ENCODE data around the gene DRP2. TPM values are rescaled to one million over a fixed set of nuclear protein-coding genes. Genes with fewer than 3 reads are reported as not detected.

The DRP2 gene
- total and polyA plus RNA-seq, 2 donors (not counting 1 experiment from before 2014, with no cell fraction given): 0.50 to 0.59 TPM

- H3K9me3 ChIP-seq (ENCODE audit: control insufficient read depth, insufficient read depth, low read depth, low read length): no peaks in the 10 kb centered on the region
- H3K4me2 ChIP-seq (ENCODE audit: extremely low read depth, insufficient read depth, low read length): no peak overlapping the region
- H4K20me1 ChIP-seq (ENCODE audit: control insufficient read depth, extremely low read depth, insufficient read depth, low read length): no peaks in the 10 kb centered on the region
- no peak overlapping the region for H2AFZ ChIP-seq (ENCODE audit: low read length)
- H3K27me3 ChIP-seq (ENCODE audit: control insufficient read depth, insufficient read depth, low read length): no peaks in the 10 kb centered on the region
- H3K27ac ChIP-seq (ENCODE audit: insufficient read depth, low read length): no peak overlapping the region
- H3K79me2 ChIP-seq (ENCODE audit: control insufficient read depth, insufficient read depth, low read length): no peaks in the 10 kb centered on the region
- DNase-seq (ENCODE audit: low read depth in 2 of 2): no peak
- H3K4me3 ChIP-seq (replicated peaks in 1 of 4; ENCODE audit: control extremely low read depth in 1 of 4, insufficient read depth in 1 of 4, low read depth in 3 of 4, low read length in 4 of 4): no peak overlapping the region
- no peaks in the 10 kb centered on the region for H3K4me1 ChIP-seq (ENCODE audit: control insufficient read depth, extremely low read depth, insufficient read depth, low read length)
- TF ChIP-seq CTCF (conservative IDR thresholded peaks at IDR 0.05 in 1 of 2, IDR thresholded peaks at IDR 0.05 in 1 of 2; ENCODE audit: low read depth in 1 of 2, low read length in 2 of 2): no peak
- no peak for TF ChIP-seq EZH2 (IDR thresholded peaks at IDR 0.05; ENCODE audit: low read length, missing control alignments)
- H3K9ac ChIP-seq (ENCODE audit: insufficient read depth, low read length): no peak overlapping the region
- H3K36me3 ChIP-seq (ENCODE audit: control insufficient read depth, insufficient read depth, low read length): no peaks in the 10 kb centered on the region
These were observed 84.2 kb downstream of the DRP2 start for GRCh38 chrX:101303790-101304189.

Other genes with a start within 250 kb of the DRP2 start
- gene TRMT2B, start 167.7 kb upstream of the DRP2 start, total RNA-seq: 10.3 and 14.2 TPM in 2 replicates
- 6.9 and 11.1 TPM in 2 replicates for gene TRMT2B, start 167.7 kb upstream of the DRP2 start, polyA plus RNA-seq
- 11.6 and 28.6 TPM in 2 replicates for gene TMEM35A, start 140.9 kb upstream of the DRP2 start, total RNA-seq
- 25.8 and 46.0 TPM in 2 replicates for gene TMEM35A, start 140.9 kb upstream of the DRP2 start, polyA plus RNA-seq
- gene CENPI, start 121.6 kb upstream of the DRP2 start, total RNA-seq: 4.9 and 11.2 TPM in 2 replicates
- gene CENPI, start 121.6 kb upstream of the DRP2 start, polyA plus RNA-seq: 4.3 and 13.0 TPM in 2 replicates
- 0.33 and 0.51 TPM in 2 replicates for gene TAF7L, start 71.5 kb downstream of the DRP2 start, total RNA-seq
- 0.27 and 0.66 TPM in 2 replicates for gene TAF7L, start 71.5 kb downstream of the DRP2 start, polyA plus RNA-seq
- 3.0 and 3.1 TPM in 2 replicates for gene TIMM8A, start 129.0 kb downstream of the DRP2 start, total RNA-seq
- gene TIMM8A, start 129.0 kb downstream of the DRP2 start, polyA plus RNA-seq: 7.7 and 12.0 TPM in 2 replicates
- not detected in 2 replicates for gene BTK, start 166.4 kb downstream of the DRP2 start, total RNA-seq
- 0.05 TPM in 1 of 2 replicates, not detected in the other for gene BTK, start 166.4 kb downstream of the DRP2 start, polyA plus RNA-seq
- 305 and 521 TPM in 2 replicates for gene RPL36A, start 171.2 kb downstream of the DRP2 start, total RNA-seq
- 2,163 and 2,209 TPM in 2 replicates for gene RPL36A, start 171.2 kb downstream of the DRP2 start, polyA plus RNA-seq
- 11.3 and 19.3 TPM in 2 replicates for gene GLA, start 188.1 kb downstream of the DRP2 start, total RNA-seq
- 23.1 and 30.3 TPM in 2 replicates for gene GLA, start 188.1 kb downstream of the DRP2 start, polyA plus RNA-seq
- 82.7 and 84.1 TPM in 2 replicates for gene HNRNPH2, start 188.4 kb downstream of the DRP2 start, total RNA-seq
- gene HNRNPH2, start 188.4 kb downstream of the DRP2 start, polyA plus RNA-seq: 76.6 and 91.5 TPM in 2 replicates